SK-N-DZ (cell line): ENCODE measurements around the gene SMG6.
A peak's percentile ranks its signal among the peaks of the same experiment; 100 is the strongest.
"Not testable (repeated sequence)": the region's sequence is repeated elsewhere in the genome, so short reads cannot be mapped to it uniquely, and the experiment has no call there.

Experiments
- DNase-seq: peaks from one replicate; pipeline ENCODE4 v3.0.0-alpha.2; 2015; ENCODE audit warnings: low spot score

Gene SMG6

DNA sequence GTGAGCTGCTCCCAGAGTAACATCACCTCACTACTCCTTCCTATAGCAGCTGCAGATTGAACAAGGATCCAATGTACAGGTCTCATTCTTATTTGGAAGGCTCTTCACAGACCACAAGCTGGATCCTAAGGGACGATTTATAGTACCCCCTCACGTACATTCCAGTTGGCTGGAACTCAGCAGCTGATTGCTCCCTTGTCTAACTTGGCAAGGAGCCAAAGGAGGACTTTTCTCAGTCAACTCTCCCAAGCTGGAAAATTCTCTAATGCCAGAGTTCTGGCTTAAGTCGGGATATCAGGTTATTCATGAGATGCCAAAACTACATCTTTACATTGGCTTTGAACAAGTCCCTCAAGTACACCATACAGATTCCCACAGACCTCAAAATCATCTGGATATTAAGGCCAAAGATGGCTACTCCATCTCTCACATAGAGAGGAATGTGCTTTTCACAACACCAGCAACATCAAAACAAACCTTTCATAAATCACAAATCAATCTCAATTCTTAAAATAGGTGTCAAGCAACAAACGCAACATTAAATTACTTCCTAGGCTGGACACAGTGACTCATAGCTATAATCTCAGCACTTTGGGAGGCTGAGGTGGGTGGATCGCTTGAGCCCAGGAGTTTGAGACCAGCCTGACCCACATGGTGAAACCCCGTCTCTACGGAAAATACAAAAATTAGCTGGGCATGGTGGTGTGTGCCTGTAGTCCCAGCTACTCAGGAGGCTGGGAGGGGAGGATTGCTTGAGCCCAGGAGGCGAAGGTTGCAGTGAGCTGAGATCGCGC lies 39.3 kb downstream of the SMG6 start:
- DNase-seq, result no peak

DNA sequence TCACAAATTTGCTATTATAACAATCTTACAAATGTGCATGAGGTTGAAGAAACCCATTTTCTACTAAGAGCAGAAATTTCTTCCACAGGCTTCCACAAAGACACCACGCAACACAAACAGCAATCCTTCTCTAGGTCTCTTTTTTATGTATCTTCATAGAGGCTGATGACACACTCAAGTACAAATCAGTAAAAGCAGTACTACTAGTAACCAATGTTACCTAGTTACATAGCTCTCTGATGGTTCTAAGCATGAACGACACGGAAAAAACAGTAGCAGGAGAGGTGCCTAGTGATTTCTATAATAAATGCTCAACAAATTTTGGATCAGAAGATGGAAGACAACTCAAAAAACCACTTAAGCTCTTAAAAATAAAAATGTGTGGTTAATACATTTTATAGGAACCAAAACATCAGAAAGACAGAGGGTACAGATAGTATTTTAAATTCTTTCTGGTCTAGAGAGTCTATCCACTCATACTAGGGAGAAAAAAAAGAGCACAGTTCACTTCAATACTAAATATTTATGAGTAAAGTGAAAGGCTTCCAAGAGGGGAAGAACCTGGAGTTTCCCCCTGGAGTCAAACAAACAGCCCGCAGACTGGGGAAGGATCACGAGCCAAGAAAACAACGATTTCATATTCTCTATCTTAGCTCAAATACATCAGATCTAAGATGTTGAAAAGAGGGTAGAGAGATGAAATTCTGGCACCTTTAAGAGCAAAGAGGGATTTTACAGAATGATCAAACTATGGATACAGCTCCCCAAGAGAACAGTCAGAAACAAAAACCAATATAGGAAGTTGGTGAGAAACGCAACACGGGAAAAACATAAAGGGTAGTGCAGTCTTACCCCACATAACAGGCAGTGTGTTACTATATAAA lies 40.2 kb downstream of the SMG6 start:
- DNase-seq, result no peak

DNA sequence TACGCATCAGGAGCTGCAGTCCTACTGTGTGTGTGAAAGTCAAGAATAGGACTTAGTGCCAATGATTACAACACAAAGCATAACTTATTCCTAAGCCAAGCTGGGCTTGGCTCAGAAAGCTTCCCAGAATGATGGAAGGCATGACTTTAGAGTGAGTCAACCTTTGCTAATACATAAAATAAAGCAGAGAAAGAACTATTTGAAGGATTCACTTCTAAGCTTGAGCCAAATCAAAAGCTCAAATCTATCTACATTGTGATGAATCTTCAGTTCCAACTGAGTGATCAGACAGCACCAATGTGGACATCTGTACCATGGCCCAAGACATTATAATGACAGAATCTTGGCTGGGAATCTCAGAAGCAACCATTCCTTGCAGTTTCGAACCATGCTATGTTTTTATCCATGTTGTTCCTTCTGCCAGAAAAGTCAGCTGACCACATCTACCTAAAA lies 41.4 kb downstream of the SMG6 start:
- no peak for DNase-seq

DNA sequence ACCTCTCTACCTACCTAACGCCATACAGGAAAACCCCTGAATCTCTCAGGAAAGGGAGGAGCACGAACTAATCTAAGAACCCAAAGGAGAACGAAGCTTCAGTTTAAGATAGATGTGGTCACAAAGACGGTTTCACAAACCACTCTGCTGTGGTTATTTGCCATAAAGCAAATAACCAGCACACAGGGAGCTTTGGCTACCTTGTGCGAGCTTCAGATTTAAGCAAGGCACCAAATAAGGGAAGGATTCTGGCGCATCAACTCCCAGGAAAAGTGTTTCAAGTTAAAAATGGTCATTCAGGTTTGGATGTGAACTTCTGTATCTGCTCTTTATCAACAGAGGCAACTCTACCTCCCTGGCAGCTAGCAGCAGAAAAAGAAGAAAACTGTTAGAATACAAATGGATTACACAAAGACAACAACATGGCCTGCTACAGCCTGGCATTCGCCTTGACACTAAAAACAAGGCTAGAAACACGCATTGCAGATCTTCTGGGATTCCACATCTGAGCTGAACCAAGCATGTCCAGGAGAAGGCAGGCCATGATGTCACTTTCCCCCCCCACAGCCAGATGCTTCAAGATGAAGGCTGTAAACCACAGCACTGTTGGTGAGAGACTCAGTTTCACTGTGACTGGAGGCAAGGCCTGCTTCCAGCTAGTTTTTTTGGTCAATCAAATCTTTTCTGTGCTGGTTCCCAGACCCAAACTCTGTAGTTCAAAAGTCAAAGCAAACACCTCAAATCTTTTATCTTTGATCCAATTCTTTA lies 43.6 kb downstream of the SMG6 start:
- no peak for DNase-seq

DNA sequence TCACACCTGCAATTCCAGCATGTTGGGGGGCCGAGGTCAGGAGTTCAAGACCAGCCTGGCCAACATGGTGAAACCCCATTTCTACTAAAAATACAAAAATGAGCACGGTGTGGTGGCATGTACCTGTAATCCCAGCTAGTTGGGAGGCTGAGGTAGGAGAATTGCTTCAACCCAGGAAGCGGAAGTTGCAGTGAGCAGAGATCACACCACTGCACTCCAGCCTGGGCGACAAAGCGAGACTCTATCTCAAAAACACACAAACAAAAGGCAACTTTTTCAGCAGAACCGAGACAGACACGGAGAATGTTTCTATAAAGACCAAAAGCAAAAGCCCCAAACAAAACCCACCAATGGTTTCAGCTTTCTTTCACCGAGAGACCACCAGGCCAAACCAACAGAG lies 44.8 kb downstream of the SMG6 start:
- DNase-seq, result not testable (repeated sequence)

DNA sequence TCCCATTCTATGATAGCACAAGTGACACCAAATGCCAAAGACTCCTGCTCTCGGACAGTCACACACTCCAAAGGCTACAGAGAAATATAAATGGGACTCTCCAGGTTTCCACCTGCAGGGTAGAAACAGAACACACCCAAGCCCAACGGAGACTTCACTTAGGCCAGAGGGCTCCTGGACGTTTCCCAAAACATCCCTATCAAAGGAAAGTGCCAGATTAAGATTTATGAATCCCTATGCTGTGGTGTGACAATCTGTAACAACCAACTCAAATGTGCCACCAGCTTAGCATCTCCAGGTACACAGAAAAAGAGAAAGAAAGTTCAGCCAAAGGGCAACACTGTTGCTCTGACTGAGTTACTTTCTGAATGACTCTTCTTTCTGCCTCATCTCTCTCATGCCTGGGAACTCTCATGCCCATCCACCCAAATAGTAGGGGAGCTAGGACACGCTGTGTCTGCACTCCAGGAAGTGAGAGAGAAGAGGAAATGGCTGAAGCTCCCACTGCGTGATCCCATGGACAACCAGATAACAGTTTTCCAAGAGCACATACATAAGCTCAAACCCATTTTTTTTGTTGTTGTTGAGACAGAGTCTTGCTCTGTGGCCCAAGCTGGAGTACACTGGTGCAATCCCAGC lies 49.7 kb downstream of the SMG6 start:
- DNase-seq, result no peak

DNA sequence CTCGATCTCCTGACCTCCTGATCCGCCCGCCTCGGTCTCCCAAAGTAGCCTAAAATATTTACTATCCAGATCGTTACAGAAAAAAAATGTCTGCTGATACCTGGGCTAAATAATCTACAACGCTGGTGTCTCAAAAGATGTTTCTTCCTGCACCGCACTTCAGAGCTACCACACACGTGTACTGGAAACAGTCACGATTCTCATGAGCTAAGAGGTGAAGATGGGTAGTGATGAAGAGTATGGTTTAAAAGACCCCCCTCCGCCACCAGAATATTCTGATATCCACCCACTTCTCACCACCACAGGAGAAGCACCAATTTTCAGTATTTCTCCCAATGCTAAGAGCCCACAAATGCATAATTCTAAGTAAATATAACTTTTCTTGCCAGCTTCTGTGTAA lies 50.2 kb downstream of the SMG6 start:
- DNase-seq, result no peak

DNA sequence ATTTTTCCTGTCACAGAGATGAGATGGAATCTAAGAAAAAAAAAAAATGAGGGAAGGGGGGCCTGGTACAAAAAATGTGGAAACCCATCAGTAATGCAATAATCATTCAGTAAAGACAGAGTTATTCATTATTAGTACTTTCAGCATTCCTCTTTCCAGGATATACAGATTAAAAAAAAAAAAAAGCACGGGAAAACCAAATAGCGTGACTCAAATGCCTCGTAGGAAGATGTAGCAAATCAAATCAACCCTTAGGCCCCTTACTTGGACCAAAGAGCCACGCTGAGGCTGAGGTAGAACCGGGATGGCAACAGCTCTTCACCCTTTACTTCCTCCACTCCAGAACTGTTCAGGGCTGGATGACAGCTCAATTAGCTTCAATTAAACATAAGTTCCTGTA lies 52.5 kb downstream of the SMG6 start:
- no peak for DNase-seq

DNA sequence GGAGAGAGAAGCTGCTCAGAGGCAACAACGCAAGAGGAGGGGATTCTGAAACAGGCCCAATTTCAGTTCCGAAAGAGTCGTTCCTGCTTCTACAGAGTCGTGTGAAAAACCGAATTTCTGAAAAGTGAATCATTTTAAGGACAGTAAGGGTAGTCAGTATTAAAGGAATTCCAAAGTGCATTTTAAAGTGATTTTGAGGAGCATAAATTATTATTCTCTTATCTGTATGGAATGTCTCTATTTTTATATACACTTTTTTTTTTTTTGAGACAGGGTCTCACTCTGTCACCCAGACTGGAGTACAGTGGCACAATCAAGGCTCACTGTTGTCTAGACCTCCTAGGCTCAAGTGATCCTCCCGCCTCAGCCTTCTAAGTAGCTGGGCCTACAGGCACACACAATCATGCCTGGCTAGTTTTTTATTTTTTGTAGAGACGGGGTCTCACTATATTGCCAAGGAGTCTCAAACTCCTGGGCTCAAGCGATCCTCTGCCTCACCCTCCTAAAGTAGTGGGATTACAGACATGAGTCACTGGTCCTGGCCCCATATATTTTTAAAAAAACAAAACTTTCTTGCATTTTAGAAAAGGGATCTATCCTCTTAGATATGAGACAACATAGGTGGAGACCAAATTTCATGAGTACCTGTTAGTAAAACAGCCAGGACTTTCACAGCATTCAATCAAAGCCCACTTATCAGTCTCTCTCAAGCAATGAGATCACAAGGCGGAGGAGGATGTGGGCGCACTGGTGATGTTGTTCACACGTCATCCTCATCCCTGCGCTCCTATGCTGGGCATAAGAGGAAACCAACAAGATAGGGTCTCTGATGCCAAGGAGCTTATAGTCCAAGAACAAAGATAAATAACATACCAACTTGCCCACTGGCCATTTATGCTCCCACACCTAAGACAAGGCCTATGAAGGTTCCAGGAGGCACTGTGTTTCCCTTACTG lies 53.2 kb downstream of the SMG6 start:
- DNase-seq, result no peak

DNA sequence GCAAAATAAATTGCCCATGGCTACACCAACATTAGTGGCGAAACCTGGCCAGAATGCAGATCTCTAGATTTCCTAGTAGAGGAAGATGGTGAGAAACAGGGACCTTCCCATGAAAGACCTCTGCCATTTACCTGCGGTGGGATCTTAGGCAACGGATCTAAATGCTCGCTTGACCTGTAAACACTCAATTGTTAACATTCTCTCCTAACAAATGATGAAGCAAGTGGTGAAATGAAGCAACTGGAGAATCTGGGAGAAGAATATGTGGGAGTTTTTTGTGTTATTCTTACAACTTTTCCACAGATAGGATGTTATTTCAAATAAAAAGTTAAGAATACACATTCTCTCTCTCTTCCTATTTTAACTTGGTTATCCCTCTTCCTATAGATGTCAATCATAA lies 56.6 kb downstream of the SMG6 start:
- DNase-seq, result no peak

DNA sequence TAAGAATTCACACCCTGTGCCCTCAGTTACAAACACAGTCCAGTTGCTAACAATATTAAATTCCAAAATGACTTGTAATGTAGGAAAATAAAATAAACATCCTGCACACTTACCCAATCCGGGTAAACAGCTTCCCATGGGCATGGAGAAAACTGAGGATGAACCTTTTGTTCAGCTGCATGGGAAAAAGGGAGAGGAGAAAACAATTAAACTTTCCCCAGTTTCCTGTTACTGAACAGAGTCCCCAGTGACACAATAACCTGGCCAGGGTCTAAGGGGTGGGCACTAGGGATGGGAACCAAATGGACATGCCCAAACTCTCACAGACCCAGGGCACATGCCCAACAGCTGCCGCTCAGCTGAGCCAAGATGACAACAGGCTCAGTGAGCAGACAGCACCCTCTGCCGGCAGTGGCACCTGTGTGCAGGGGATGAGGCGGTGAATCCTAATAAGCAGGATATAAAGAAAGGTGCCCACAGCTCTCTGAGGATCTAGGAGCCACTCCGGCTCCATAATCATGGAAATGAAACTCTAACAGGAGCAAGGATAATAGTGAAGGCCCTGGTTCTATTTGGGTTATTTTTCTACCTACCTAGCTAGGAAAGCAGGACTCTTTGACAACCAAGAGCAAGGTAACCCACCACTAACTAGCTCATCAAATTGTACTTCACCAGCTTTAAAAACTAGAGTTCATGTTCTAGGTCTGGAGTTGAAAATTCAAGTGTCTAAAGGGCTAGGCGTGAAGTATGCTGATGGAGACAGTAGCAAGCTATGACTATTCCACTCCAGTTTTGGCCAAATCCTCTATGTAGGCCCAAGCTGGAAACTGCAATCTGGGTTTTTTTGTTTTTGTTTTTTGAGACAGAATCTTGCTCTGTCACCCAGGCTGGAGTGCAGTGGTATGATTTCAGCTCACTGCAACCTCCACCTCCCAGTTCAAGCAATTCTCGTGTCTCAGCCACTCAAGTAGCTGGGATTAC lies 58.8 kb downstream of the SMG6 start:
- peak; percentile 75 for DNase-seq

DNA sequence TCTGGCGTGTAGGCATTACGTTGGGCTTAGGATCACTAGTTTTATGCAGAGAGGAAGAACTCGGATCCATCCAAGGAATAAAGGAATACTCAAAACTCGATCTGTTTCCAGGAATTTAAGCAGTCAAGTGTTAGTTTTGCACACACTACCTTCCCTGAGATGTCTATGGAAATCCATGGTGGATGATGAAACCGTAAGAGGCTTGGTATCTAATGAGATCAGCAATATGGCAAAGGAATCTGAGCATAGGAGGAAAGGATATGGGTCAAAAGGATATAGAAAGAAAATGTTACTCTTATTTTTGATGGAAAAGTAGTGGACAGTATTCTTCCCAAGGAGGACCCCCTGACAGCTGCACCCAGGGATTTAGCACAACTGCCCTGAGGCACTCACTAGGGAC lies 59.6 kb downstream of the SMG6 start:
- no peak for DNase-seq

DNA sequence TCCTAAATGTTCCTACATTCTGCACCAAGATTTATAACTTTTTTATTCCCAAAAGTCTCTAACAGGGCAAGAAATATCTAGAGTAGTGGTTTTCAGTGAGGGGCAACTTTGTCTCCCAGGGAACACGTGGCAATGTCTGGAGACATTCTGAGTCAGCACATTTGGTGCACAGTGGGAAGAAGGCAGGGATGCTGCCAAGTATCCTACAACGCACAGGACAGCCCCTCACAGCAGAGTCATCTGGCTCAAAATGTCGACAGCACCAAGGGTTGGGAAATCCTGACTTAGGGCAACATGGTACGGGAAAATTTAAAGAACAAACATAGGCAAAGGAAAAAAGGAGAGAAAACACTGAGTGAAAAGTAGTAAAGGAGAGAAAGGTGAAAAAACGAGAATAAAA lies 61.8 kb downstream of the SMG6 start:
- DNase-seq, result no peak

DNA sequence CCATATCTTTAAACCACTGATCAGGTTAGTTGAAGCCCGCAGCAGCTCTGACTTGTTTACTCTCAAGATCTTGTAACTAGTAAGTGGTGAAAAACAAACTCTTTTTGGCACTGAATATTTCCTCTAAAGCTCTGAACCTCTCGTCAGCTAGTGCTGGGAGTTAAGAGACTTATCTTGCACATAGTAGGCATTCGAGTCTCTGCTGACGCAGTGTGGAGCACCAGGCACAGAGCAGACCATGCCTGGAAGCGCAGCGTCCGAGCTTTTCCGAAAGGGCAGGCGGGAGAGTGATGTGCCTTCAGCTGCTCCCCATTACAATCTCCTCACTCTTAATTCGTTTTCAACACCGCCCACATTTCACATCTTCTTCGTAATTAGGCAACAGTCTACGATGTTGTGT lies 63.0 kb downstream of the SMG6 start:
- no peak for DNase-seq

DNA sequence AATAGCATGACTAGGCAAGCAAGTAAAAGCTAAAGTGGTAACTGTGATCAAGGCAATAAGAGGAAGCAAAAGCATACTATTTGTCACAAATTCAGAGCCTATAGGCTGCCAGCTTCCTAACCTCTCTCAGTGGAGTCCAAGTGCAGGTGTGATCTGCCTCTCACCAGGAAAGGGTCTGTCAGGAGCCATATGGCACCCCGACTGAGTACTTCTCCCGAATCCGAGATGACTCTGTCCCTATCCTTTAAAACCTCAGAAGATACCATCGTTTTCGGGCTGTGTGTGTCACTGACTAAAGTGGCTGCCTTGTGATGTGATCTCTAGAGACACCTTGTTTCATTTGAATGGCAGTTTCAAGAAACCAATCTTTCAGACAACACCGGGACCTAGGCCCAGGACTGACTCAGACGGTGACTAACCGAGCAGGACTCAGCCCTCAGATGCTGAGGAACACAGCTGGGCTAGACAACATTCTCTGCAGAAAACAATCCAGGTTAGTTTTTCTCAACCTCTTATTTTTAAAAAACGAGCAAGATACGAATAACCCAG lies 63.6 kb downstream of the SMG6 start:
- DNase-seq, result no peak

DNA sequence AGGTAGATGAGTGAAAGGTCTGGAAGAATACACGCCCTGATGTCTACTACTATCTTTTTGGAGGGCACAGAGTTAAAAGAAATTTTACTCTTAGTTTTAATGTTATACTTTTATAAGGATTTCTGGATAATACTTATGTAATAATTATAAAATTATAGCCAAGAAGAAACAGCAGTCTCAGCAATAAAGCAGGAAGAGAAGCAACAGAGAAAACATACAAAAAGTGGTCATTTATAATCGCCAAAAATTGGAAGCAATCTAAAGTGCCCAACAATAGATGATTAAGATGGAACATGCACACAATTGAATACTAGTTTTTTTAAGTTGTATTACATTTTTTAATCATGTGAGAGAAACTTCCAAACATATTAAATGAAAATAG lies 64.4 kb downstream of the SMG6 start:
- DNase-seq, result no peak

DNA sequence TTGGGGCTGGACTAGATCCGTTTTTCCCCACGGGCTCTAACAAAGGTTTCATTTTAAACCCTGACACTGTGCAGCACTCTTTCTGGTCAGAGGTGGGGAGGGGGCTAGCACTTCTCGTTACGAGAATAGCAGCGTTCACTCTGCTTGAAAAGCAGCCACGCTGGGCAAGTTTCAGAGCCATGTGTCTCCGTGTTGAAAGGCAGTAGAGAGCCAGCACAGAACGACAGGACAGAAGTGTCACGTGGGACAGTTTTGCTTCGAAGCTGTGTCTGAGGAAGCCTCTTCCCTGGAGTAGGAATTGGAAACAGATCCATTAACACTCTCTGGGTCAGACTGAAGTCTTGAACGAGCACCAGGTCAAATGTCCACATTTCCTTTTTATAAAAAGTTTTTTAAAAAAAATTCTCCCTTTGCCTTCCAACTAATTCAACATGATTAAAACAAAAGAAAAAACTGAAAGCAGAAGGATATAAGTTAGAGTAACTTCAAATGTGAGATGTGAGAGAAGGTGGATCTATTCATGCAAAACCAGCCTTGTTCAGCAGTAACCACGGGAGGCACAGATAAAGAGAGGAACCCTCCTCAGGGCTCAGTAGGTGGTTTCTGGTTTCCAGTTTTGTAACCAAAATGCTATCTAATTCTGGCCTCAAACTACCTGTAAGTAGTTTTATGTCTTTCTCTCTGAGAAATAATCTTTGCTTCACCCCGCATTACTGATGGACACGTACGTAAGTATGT lies 65.0 kb downstream of the SMG6 start:
- DNase-seq, result no peak

DNA sequence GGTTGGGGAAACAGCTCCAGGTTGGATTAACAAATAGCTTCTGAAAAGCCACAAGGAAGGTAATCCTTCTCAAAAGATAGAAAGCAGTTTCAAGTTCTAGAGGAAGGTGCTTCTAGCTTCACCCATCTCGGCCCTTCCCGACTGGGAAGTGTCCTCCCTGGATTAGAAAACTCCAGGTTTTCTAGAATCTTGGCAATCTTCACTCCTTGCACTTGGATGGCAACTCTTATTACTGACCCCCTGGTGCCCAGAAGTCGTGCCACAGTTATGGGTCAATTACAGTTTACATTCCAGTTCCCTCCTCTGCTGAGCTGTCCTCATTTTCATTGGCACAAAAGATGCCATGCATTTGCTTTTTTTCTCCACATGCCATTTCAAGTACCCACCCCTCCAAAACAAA lies 65.6 kb downstream of the SMG6 start:
- DNase-seq, result no peak
